Measurements from ENCODE around the gene RUFY1. TPM values are rescaled to one million over a fixed set of nuclear protein-coding genes. Genes with fewer than 3 reads are reported as not detected.

Gene RUFY1
- total RNA-seq, 2 experiments from 2014 or later, result 35.8 to 47.7 TPM

DNA sequence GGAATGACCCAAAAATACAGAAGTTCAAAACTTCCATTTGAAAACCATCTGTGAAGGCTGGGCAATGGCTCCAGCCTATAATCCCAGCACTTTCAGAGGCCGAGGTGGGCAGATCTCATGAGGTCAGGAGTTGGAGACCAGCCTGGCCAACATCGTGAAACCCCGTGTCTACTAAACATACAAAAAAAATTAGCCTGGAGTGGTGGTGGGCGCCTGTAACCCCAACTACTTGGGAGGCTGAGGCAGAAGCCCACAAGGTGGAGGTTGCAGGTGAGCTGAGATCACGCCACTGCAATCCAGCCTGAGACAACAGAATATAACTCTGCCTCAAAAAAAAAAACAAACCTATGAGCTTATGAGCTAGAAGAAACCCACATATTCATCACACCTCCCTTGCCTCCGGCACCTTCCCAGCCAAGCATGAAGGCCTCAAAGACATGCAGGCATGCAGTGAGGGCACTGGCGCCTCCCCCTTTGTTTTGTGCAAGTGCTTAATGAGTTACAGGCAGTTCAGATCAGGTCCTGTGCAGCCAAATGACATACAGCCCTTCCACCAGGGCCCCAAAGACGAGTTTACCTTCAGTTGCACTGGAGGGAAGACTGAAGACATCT lies 63.2 kb downstream of the RUFY1 start:
- POLR2A ChIA-PET, result interaction anchor here (0.5 to 3.2 kb wide), 2 partner anchors 10 to 70 kb away, joined by 3 to 22 read pairs; partner anchors contain the start of gene HNRNPH1
- DNase-seq (ENCODE audit: low spot score), result no peak

DNA sequence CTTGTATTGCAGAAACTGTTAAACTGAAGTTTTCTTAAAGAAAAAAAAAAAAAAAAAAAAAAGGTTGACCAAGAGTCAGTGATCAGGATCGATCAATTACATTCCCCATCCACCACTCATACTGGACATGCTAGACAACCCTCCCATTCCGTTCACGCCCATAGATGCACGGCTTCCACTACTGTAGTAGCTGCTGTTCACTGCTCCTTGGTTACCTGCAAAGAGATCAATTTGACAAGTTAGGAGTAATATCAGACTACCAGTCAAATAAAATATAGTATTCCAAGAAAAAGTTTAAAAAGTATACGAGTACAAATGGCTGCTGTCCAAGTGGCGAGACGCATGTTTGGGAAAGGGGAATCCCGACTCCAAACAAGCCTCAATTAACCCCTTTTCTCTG lies 64.4 kb downstream of the RUFY1 start:
- H3K9me2 ChIP-seq (ENCODE audit: insufficient read depth, low read length), result no peaks in the 10 kb centered on the region
- H3K4me3 ChIP-seq (ENCODE audit: low read depth, low read length, poor library complexity, severe bottlenecking), result no peak overlapping the region
- no peak for TF ChIP-seq EZH2phosphoT487 (IDR thresholded peaks at IDR 0.05; ENCODE audit: borderline replicate concordance, low read depth, low read length)
- TF ChIP-seq, protein P1, sequence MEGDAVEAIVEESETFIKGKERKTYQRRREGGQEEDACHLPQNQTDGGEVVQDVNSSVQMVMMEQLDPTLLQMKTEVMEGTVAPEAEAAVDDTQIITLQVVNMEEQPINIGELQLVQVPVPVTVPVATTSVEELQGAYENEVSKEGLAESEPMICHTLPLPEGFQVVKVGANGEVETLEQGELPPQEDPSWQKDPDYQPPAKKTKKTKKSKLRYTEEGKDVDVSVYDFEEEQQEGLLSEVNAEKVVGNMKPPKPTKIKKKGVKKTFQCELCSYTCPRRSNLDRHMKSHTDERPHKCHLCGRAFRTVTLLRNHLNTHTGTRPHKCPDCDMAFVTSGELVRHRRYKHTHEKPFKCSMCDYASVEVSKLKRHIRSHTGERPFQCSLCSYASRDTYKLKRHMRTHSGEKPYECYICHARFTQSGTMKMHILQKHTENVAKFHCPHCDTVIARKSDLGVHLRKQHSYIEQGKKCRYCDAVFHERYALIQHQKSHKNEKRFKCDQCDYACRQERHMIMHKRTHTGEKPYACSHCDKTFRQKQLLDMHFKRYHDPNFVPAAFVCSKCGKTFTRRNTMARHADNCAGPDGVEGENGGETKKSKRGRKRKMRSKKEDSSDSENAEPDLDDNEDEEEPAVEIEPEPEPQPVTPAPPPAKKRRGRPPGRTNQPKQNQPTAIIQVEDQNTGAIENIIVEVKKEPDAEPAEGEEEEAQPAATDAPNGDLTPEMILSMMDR (conservative IDR thresholded peaks at IDR 0.05; ENCODE audit: low read length), result no peak
- peaks cover 98% of the 10 kb centered on the region for H3K36me3 ChIP-seq (ENCODE audit: insufficient read depth, low read length)
- no peak overlapping the region for H2AFZ ChIP-seq (ENCODE audit: low read length)
- no TSS peak for BruUV-seq (replicated peaks)
- peaks cover 60% of the 10 kb centered on the region for H3K79me2 ChIP-seq (ENCODE audit: insufficient read depth, low read depth, low read length)
- intact Hi-C loops (cut with micrococcal nuclease; ENCODE audit: unreplicated experiment), result no loop called here
- CTCF ChIA-PET (ENCODE audit: unreplicated experiment), result interaction anchor here (0.6 kb wide), 1 partner anchor 554 kb away, joined by 4 read pairs; no protein-coding TSS in a partner anchor
- peaks cover 51% of the 10 kb centered on the region for H4K20me1 ChIP-seq (ENCODE audit: insufficient read depth, low read length)
- H3K27ac ChIP-seq (ENCODE audit: low read depth, low read length, poor library complexity, severe bottlenecking), result no peak overlapping the region
- POLR2A ChIA-PET, result interaction anchor here (0.6 to 3.2 kb wide), 3 partner anchors 9 to 169 kb away, joined by 3 to 22 read pairs (median 4); partner anchors contain the start of gene HNRNPH1
- no peak for DNase-seq (ENCODE audit: low spot score)
- no peaks in the 10 kb centered on the region for H3K9me3 ChIP-seq (ENCODE audit: low read length)
- H3K4me1 ChIP-seq (ENCODE audit: insufficient read depth, low read length, poor library complexity, severe bottlenecking), result peaks cover 13% of the 10 kb centered on the region
- H3K4me2 ChIP-seq (ENCODE audit: low read length), result no peak overlapping the region

More for the DNA sequence above, 63.2 kb downstream of the RUFY1 start:
- Histone ChIP-seq H3K4me1 (ENCODE audit: insufficient read depth, low read length, poor library complexity, severe bottlenecking) (peaks cover 1% of the 10 kb centered on the region), H3K4me3 (ENCODE audit: low read depth, low read length, poor library complexity, severe bottlenecking) (no peak overlapping the region), H3K4me2 (ENCODE audit: low read length) (no peak overlapping the region), H2AFZ (ENCODE audit: low read length) (no peak overlapping the region), H3K9me3 (ENCODE audit: low read length) (no peaks in the 10 kb centered on the region), H3K79me2 (ENCODE audit: insufficient read depth, low read depth, low read length) (peaks cover 49% of the 10 kb centered on the region; the same call in 1 of the 2 replicates), H3K36me3 (ENCODE audit: insufficient read depth, low read length) (peaks cover 94% of the 10 kb centered on the region), H3K27ac (ENCODE audit: low read depth, low read length, poor library complexity, severe bottlenecking) (no peak overlapping the region), H3K9me2 (ENCODE audit: insufficient read depth, low read length) (no peaks in the 10 kb centered on the region), H4K20me1 (ENCODE audit: insufficient read depth, low read length) (peaks cover 39% of the 10 kb centered on the region)
- CTCF ChIA-PET (ENCODE audit: unreplicated experiment), result no interaction called here
- intact Hi-C loops (cut with micrococcal nuclease; ENCODE audit: unreplicated experiment), result no loop called here
- TF ChIP-seq, protein P1 (conservative IDR thresholded peaks at IDR 0.05; ENCODE audit: low read length), result no peak
- BruUV-seq (replicated peaks), result no TSS peak

DNA sequence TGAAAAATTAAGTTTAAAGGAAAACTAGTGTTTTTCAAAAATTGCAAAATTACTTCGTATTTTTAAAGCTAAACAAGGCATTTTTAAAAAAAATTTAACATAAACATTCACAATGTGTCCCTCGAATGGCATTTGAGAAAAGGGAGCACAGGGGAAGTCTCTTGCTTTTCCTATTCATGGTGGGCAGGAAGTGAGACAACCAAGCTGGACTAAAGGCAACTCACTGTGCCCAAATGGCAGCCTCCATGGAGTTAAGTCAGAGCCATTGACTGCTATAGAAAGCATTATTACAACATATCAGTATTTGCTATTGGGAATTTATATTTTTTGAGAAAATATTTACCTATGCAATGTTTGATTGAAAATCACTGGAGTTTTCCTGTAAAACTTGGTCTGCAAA lies 64.8 kb downstream of the RUFY1 start:
- DNase-seq (ENCODE audit: low spot score), result no peak
- CTCF ChIA-PET (ENCODE audit: unreplicated experiment), result no interaction called here
- POLR2A ChIA-PET, result interaction anchor here (1.1 to 3.2 kb wide), 2 partner anchors 8 to 11 kb away, joined by 4 to 22 read pairs; partner anchors contain the start of gene HNRNPH1
- Histone ChIP-seq H3K9me3 (ENCODE audit: low read length) (no peaks in the 10 kb centered on the region), H3K4me3 (ENCODE audit: low read depth, low read length, poor library complexity, severe bottlenecking) (no peak overlapping the region), H3K36me3 (ENCODE audit: insufficient read depth, low read length) (peaks cover 98% of the 10 kb centered on the region), H3K79me2 (ENCODE audit: insufficient read depth, low read depth, low read length) (peaks cover 65% of the 10 kb centered on the region), H2AFZ (ENCODE audit: low read length) (no peak overlapping the region), H3K27ac (ENCODE audit: low read depth, low read length, poor library complexity, severe bottlenecking) (no peak overlapping the region), H3K9me2 (ENCODE audit: insufficient read depth, low read length) (no peaks in the 10 kb centered on the region), H3K4me1 (ENCODE audit: insufficient read depth, low read length, poor library complexity, severe bottlenecking) (peaks cover 18% of the 10 kb centered on the region), H4K20me1 (ENCODE audit: insufficient read depth, low read length) (peaks cover 55% of the 10 kb centered on the region), H3K4me2 (ENCODE audit: low read length) (no peak overlapping the region)
- intact Hi-C loops (cut with micrococcal nuclease; ENCODE audit: unreplicated experiment), result no loop called here
- BruUV-seq (replicated peaks), result no TSS peak
- TF ChIP-seq, protein P1 (conservative IDR thresholded peaks at IDR 0.05; ENCODE audit: low read length), result no peak
- TF ChIP-seq EZH2phosphoT487 (IDR thresholded peaks at IDR 0.05; ENCODE audit: borderline replicate concordance, low read depth, low read length), result no peak

Data from OCI-LY7 (cell line).